NAMALWA (cell line): Measurements from ENCODE around the gene DNAH7.
"Not testable (repeated sequence)": the region's sequence is repeated elsewhere in the genome, so short reads cannot be mapped to it uniquely, and the experiment has no call there.

Experiments
- DNase-seq: peaks from one replicate; pipeline ENCODE4 v3.0.0-alpha.2; 2015; ENCODE audit warnings: low spot score

Gene DNAH7

DNA sequence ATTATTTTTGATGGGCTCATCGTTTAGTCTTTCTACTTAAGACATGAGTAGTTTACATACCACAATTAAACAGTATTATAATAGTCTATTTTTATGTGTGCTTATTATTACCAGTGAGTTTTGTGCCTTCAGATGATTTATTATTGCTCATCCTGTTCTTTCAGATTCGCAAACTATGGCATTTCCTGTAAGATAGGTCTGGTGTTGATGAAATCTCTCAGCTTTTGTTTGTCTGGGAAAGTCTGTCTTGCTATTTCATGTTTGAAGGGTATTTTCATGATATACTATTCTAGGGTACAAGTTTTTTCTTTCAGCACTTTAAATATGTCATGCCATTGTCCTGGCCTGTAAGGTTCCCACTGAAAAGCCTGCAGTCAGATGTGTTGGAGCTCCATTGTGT, 101.3 kb downstream of the DNAH7 start:
- DNase-seq, result no peak

DNA sequence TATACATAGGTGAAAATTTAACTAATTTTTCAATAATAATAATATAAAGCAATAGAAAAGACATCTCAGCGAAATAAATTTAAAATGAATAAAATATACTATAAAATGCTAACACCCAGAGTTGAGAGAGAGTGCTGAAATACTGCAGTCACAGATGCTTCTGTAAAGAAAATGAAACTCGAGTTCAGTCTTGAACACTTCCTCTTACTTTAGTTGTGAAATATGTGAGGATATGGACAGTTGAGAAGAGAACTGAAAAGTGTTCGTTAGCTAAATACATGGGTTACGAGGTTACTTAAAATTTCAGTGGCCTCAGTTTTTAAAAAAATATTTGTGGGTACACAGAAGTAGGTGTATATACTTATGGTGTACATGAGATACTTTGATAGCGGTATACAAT, 106.8 kb downstream of the DNAH7 start:
- DNase-seq, result peak; percentile 28

DNA sequence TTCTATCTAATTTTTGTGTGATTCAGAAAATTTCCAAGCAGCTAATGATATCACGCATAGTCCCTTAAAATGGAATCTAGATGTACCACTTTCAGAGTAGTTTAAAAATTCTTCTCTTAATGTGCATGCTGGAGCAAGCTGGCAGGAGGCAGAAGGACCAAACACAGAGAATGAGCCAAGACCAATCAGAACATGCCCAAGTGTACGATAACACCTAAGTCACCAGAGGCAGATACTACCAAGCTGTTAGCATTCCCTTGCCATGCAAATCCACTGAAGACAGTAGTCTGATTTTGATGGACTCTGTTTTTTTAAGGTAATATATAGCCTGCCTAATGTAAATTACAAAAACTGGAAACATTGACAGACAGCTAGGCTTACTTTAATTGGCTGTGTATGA, 109.3 kb downstream of the DNAH7 start:
- DNase-seq, result no peak

DNA sequence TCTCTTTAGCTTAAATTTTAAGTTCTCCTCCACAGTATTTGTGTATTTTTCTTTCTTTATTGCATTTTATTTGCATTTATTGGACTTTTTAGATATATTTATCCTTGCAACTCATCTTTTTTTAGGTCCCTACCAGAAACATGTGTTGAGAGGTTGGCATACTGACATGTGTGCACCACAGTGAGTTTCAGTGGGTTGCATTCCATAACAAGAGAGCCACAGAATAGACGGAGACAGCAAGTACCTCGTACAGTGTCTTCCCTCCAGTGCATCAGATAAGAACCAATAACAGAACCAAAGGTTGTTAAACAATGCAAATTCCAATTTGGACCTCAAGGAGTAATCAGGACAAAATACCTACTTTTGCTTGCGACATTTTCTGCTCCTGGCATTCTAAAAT, 111.9 kb downstream of the DNAH7 start:
- no peak for DNase-seq

DNA sequence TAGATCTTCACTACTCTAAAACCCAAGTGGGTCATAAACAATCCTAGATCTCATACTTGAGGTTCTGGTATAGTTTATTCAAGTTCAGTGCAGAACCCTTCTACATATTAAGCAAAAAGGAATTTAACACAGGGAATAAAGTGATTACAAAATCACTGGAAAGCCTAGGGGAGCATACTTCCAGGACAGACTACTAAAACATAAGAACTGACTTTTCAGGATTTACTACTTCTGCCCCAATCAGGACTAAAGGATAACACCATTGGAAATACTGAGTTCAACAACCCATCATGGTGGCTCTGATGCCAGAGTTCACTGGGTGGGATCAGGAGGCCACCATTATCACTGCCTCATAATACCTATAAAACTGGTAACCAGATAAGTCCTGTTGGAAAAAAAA, 123.6 kb downstream of the DNAH7 start:
- no peak for DNase-seq

DNA sequence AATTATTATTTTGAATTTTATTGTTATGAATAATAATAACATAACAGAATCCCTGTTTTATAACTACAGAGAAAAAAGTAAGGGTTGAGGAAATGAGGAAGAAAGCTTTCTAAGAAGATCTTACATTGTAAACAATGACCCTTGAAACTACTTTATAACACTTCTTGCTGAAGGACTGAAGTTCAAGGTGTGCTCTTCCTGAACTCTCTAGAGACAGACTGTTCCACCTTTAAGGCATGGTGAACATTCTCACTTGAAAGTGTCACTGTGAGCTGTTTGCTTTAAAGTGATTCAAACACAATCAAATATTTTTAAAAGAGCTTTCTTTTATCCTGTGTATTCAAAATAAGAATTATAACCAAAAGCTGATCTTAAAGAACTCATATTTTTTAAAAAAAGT, 131.5 kb downstream of the DNAH7 start:
- no peak for DNase-seq

DNA sequence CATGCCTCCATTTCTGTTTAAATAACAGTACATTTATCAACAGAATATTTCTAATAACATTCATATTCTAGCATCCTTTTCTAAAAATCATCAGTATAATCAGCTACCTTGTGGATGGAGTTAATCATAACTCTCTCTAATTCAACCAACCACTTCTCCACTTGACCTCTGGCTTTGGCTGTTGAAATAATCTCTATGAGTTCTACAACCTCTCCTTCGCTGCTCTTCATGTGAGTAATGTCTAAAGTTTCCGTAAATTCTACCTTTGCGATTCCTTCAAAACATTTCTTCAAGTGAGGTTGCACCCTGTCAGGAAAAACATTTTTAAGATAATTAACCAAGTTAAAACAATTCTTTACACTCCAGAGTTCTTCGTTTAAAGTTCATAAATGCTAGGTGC, 134.2 kb downstream of the DNAH7 start:
- no peak for DNase-seq

DNA sequence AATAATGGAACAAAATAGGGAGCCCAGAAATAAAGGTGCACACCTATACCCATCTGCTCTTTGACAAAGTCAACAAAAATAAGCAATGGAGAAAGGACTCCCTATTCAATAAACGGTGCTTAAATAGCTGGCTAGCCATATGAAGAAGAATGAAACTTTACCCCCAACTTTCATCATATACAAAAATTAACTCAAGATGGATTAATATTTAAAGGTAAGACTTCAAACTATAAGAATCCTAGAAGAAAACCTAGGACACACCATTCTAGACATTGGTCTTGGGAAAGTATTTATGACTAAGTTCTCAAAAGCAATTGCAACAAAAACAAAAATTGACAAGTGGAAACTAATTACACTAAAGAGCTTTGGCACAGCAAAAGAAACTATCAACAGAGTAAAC, 139.1 kb downstream of the DNAH7 start:
- no peak for DNase-seq

DNA sequence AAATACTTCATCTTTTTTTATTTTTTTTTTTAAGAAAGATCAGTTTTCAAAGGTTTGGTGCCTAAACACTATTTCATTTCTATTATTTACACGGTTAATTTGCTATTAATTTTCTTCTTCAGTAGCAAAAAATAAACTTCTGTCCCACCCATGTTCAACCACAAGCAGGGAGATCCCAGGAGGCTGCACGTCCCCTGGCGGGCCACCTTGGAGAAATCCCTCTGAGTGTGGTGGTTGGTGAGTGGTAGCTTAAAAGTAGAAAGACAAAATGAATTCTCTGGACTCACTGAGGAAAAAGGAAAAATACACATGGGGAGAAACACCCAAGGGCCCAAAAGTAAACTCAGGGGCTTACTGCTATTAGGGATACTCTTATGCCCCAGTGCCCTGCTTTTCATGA, 143.5 kb downstream of the DNAH7 start:
- no peak for DNase-seq

DNA sequence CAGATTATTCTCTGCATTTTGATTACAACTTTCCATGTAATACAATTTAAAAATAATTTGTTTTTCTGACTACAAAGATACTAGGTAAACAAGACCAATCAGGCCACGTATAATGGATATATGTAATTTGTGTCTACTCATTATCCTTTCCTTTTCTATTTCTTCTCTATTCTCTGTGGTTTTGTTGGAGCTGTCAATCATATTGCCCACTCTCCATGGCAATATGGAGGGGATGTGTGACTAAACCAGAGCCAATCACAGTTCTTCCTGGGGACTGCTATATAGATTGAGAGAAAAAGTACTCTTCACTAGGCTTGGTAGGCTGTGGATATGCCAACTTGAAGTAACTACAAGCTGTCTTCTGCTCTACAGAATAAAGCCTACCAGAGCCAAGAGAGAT, 144.7 kb downstream of the DNAH7 start:
- no peak for DNase-seq

DNA sequence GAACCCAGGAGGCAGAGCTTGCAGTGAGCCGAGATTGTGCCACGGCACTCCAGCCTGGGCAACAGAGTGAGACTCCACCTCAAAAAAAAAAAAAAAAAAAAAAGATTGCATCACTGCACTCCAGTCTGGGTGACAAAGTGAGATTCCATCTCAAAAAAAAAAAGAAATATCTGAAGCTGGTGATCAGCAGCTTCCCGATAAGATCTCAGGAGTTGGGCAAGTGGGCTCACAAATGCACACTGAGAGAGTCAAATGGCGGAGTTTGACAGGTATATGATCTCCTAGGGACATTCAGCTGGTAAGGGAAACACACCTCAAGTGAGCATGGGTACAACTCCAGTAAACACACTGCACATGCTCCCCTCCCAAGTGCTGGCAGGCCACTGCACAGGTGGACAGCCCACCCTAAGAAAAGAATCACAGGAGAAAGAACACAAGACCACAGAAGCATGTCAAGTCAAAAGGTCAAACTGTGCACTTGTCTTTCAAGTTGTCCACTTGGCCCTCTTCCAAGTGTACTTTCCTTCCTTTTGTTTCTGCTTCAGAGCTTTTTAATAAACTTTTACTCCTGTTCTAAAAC, 151.5 kb downstream of the DNAH7 start:
- DNase-seq, result not testable (repeated sequence)

DNA sequence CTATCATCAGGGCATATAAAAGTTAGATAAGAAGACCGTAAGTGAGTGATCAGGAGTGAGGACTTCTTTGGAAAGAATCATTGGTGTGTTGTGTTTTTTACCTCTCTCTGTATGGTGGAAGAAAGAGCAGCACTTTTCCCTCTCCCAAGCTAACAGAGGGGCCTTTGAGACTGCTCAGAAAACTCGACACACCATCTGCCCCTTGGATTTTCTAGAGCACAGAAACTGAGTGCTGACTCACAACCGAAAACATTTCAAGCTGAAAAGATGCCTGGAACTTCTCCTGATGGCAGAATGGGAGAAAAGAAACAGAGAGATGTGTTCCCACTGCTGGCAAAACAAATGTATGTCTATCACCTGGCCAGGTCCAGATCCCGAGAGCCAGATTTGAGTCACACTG, 156.6 kb downstream of the DNAH7 start:
- DNase-seq, result no peak

DNA sequence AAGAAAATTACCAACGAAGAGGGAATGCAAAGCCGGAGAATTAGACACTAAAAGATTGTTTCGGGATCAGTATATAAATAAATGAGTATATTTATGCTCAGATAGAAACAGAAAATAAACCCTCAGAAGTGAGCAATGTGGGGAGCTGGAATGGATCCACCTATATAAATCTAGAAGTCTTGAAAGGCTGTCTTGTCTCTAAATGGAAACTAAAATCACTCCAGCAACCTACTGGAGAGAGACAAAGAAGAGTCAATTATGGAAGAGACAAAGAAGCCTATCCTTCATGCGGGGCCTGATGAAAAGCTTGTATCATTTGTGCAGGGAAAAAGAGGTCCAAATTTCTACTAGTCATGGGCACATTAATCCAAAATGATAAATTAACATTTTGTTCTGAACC, 158.1 kb downstream of the DNAH7 start:
- DNase-seq, result no peak

DNA sequence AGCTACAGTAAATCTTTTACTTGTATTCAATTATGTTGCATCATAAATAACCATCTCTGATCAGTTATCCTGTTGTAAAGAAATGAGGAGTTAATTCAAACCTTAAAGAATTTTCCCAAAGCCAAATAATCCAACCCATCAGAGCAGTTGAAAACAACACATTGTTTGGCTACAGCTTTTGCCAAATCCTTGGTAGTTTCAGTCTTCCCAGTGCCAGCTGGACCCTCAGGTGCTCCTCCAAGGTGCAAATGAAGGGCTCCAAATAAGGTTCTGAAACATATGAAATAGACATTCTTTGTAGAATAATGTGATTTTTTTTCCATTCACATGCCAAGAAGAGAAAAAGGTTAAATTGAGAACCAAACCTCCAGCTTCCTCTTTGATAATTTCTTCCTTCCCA, 158.7 kb downstream of the DNAH7 start:
- DNase-seq, result no peak

DNA sequence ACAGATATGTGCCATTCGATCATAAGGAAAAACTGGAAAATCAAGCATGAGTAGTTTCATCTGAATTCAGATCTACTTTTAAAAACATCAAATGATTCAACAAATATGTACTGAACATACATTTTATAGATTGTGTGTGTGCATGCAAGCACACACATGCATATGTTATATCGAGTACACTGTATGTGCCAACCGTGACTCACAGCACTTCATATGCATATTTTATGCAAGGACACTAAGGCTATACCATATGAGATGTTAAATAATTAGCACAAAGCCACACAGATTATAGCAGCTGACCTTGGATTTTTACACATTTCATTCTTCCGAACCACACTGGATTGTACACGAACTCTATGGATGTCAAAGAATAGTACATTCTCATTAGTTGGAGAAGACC, 161.2 kb downstream of the DNAH7 start:
- no peak for DNase-seq

DNA sequence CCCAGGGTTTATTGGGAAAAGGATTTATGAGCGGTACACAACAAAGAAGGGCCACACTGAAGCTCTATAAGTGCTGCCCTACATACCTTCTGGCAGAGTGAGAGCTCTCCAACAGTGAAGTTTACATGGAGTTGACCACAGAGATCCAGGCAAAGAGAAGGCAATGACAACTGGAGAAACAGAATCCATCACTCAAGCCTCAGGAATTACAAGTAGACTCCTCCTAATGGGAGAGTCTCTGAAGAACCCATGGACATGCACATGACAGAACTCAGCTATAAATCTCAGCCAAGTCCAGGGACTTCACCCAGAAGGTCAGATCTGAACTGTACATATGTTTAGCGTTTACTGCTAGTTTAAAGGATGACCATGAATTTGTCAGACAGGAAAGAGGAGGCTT, 164.7 kb downstream of the DNAH7 start:
- no peak for DNase-seq

DNA sequence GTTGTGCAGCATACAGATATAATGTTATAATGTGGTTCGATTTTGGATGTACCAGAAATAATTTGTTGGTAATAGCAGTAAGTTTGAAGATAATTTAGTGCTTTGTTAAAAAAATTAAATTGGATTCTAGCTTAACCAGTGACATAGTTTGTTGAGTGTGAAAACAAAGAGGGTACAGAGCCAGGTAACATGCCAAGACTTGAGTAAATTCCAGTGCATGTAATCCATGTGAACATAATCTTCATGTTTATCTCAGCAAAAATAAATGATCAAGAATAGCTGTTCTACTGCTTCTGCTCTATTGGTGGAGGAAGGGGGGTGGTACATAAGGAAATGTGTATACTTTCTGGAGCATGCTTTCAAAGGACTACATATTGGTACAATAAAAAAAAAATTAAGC, 165.8 kb downstream of the DNAH7 start:
- DNase-seq, result no peak

DNA sequence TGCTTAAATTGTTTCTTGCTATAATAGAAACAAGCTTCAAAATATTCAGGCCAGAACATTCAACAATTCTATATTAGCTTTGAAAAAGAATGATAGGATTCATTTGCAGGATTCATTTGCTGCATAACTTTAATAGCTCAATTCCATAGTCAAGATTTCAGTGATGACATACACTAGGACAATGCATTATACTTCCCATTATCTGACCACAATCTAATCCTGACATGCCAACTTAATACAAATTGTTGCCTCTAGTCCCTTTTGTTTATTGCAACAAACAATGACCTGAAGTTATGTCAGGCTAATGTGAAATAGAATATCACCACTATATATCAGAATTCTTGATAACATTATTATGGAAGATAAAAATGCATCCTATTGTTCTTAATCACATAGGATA, 169.4 kb downstream of the DNAH7 start:
- no peak for DNase-seq

DNA sequence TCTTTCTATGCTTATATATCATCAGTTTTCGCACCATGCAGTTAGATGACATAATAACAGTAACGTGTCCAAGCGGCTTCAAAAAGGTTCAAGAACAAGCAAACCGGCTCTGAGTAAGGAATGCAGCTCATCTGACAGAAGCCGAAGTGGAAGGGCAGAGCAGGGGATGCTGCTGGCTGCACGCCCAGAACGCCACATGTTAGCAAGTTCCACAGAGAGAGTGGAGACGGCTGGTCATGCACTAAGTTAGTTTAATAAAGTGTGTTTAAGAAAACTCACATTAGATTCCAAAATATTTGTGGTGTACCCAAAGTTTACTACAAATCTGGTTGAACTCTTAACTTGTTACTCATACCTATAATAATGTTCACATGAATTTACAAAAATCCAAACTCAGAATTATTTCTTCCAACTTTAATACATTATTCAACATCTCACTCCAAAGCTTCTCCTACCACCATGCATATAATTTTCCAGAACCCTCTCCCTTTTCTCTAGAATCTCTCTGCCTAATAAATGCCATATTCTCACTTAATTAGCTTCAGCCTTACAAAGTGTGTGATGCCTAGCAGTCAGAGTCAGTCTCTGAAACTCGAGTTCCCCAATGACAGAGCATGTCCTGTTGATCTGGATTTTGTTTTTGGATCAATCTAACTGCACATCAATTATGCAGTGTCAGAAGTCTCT, 170.0 kb downstream of the DNAH7 start:
- DNase-seq, result no peak

DNA sequence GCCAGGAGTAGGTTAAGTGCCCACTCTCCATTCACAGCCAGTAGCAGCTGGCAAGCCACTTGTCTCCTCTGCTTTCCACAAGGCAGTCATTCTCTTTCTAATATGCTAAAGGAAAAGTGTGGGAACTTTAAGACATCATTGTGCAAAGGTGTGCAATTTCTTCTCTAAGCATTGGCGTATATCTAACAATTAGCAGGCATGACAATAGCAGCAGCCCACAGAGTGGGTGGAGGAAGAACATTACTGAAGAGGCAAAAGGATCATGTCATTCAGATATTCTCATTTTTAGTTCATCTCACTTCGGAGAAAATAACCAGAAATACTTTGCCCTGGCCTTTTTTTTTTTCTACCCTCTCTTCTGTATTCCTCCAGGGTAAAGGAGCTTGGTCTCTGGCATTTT, 177.6 kb downstream of the DNAH7 start:
- no peak for DNase-seq

DNA sequence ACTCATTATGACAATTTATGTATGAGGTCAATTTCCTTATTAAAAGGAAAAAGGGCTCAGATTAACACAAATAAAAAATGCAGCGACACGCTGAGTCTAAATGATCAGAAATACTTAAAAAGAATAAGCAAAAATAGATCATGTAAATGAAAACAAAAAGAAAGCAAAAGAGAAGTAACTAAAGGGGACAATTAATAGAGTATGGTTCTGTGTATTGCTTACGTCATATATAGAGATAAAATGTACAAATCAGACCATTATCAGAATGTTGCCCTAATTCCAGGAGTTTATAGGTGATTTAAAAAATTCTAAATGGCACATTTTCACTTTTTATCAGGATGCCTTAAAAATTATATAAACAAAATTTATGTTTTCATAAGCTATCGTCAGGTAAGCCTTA, 189.5 kb downstream of the DNAH7 start:
- no peak for DNase-seq

DNA sequence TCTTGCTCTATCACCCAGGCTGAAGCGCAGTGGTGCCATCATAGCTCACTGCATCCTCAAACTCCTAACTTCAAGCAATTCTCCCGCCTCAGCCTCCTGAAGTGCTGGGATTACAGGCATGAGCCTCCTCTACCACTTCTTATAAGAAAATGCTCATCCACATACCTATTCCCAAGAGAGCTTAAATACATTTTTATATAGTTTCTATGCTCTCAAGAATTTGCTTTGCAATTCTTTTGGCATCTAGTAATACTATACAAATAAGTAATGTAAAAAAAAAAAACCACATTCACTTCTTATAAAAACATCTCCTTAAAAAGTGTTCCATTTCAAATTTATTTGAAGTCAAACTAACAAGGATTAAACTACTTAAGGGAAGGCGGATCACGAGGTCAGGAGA, 197.3 kb downstream of the DNAH7 start:
- DNase-seq, result no peak

DNA sequence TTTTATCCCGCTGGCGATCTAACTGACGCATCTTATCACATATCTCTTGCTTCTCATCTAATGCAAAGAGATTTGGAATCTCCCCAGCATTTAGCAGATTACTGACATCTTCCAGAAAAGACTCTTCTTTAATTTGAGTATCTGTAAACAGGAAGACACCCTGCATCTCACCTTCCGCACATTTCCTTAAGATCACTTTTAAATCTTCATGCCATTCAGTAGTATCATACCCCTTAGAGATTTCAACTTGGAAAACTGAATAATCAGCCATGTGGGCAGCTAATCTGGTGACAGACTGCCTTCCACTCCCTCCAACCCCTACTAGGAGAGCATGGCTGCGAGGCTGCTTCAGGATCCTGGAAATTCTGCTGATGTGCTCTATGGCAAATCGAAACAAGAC, 204.3 kb downstream of the DNAH7 start:
- DNase-seq, result no peak

DNA sequence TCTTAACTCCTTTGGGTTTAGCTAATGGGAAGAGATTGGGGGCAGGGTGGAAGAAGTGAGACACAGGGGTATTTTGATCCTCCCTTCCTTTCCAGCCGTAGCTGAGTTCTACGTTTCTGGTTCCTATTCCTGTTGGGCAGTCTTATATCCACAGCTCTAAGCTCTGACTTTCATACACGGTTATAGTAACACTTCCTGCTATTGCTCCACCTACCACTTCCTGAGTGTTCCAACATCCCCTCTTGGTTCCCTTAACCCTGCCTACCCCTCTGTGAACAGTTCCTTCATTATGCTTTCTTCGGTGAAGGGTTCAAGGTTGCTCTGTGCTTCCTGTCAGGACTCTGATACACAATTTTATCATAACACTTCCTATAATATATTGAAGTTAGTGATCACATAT, 205.1 kb downstream of the DNAH7 start:
- no peak for DNase-seq

DNA sequence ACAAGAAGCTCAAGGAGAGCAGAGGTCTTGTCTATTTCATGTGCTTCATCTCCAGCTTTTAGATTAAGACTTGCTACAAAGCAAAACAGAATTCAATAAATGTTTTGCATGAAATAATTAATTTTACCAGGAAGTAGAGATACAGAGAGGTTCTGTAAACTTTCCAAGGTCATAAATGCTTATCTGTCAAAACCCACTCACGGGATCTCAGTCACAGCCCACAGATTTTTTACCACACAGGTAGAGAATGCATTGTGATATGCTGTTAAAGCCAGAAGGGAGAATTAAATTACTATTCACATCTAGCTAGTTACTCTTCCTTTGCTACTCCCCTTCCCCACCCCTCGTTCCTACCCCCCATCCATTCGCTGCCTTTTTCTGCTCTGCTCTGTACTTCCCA, 205.5 kb downstream of the DNAH7 start:
- no peak for DNase-seq
